SK-N-MC (cell line): ENCODE data around the gene SPACA5B.
"Not testable (repeated sequence)": the region's sequence is repeated elsewhere in the genome, so short reads cannot be mapped to it uniquely, and the experiment has no call there.

Source experiments
- DNase-seq: peaks from one replicate; pipeline ENCODE4 v3.0.0-alpha.2; 2011; ENCODE audit warnings: low read depth, low spot score
- H3K27ac ChIP-seq: fragments of 200-600 bp; sonication (generic); 2 replicates; pipeline ENCODE4 v1.5.1; 2016; ENCODE audit warnings: mixed run types
- H3K36me3 ChIP-seq: fragments of 200-600 bp; sonication (generic); 2 replicates; pipeline ENCODE4 v1.6.1; 2017; ENCODE audit warnings: antibody characterized with exemption, low read length, mixed read lengths; ENCODE audit not compliant: insufficient read depth
- H3K4me3 ChIP-seq: fragments of 200-600 bp; sonication (generic); 2 replicates; pipeline ENCODE4 v1.5.1; 2016
- H3K9ac ChIP-seq: fragments of 200-600 bp; sonication (generic); 2 replicates; pipeline ENCODE4 v1.8.0; 2017; ENCODE audit warnings: mixed run types, mixed read lengths; ENCODE audit not compliant: insufficient read length
- H3K9me3 ChIP-seq: fragments of 200-600 bp; sonication (generic); 2 replicates; pipeline ENCODE4 v1.6.1; 2017; ENCODE audit warnings: low read depth, mild to moderate bottlenecking, antibody characterized with exemption, low read length, moderate library complexity, mixed read lengths
- EZH2 ChIP-seq: fragments of 200-600 bp; sonication (generic); IDR thresholded peaks from one replicate; pipeline ENCODE4 v1.6.1; 2017; ENCODE audit warnings: antibody characterized with exemption
- FOXP2 ChIP-seq: optimal IDR thresholded peaks from 2 replicates; pipeline ENCODE3; 2011; ENCODE audit warnings: mild to moderate bottlenecking, moderate library complexity; ENCODE audit not compliant: insufficient read depth; ENCODE audit errors: extremely low read length, control extremely low read depth
- POLR2AphosphoS5 ChIP-seq: IDR thresholded peaks from 2 replicates; pipeline ENCODE4 v1.6.1; 2012; ENCODE audit warnings: mild to moderate bottlenecking, low read depth, low read length, borderline replicate concordance

Gene SPACA5B

GRCh38 chrX:48142697-48143096 lies 12.3 kb downstream of the SPACA5B start:
- DNase-seq, H3K4me3 ChIP-seq, H3K9me3 ChIP-seq, H3K36me3 ChIP-seq, H3K27ac ChIP-seq, H3K9ac ChIP-seq: not testable (repeated sequence)

- Histone ChIP-seq H3K9me3 (no peaks in the 10 kb centered on the region), H3K4me3 (no peak overlapping the region), H3K27ac (no peak overlapping the region), H3K9ac (no peak overlapping the region), H3K36me3 (no peaks in the 10 kb centered on the region)
- DNase-seq = no peak
- no peak for TF ChIP-seq POLR2AphosphoS5
- no peak for TF ChIP-seq FOXP2
- TF ChIP-seq EZH2 = no peak
Observed at GRCh38 chrX:48153769-48154168, 23.3 kb downstream of the SPACA5B start.

- H3K27ac ChIP-seq = no peak overlapping the region
- H3K9me3 ChIP-seq = no peaks in the 10 kb centered on the region
- no peak overlapping the region for H3K4me3 ChIP-seq
- no peak for TF ChIP-seq EZH2
- TF ChIP-seq POLR2AphosphoS5 = no peak
- no peak for TF ChIP-seq FOXP2
- no peak overlapping the region for H3K9ac ChIP-seq
- no peaks in the 10 kb centered on the region for H3K36me3 ChIP-seq
- no peak for DNase-seq
Observed at GRCh38 chrX:48154796-48155195, 24.4 kb downstream of the SPACA5B start.

- H3K9ac ChIP-seq = no peak overlapping the region
- H3K4me3 ChIP-seq = no peak overlapping the region
- no peaks in the 10 kb centered on the region for H3K36me3 ChIP-seq
- H3K27ac ChIP-seq = no peak overlapping the region
- TF ChIP-seq POLR2AphosphoS5 (no peak), EZH2 (no peak), FOXP2 (no peak)
- no peaks in the 10 kb centered on the region for H3K9me3 ChIP-seq
- DNase-seq = no peak
Observed at GRCh38 chrX:48156014-48156413, 25.6 kb downstream of the SPACA5B start.

- H3K9ac ChIP-seq = no peak overlapping the region
Observed at GRCh38 chrX:48165241-48165640, 34.8 kb downstream of the SPACA5B start.

GRCh38 chrX:48166322-48166721 lies 35.9 kb downstream of the SPACA5B start:
- not testable (repeated sequence) for H3K36me3 ChIP-seq, H3K9ac ChIP-seq, H3K4me3 ChIP-seq, H3K9me3 ChIP-seq, H3K27ac ChIP-seq, DNase-seq

More at GRCh38 chrX:48165241-48165640, 34.8 kb downstream of the SPACA5B start:
- no peak for DNase-seq
- H3K36me3 ChIP-seq = no peaks in the 10 kb centered on the region
- no peak overlapping the region for H3K27ac ChIP-seq
- H3K4me3 ChIP-seq = no peak overlapping the region
- no peaks in the 10 kb centered on the region for H3K9me3 ChIP-seq
- no peak for TF ChIP-seq EZH2
- no peak for TF ChIP-seq FOXP2
- no peak for TF ChIP-seq POLR2AphosphoS5

- H3K4me3 ChIP-seq = no peak overlapping the region
- H3K27ac ChIP-seq = no peak overlapping the region
- TF ChIP-seq EZH2 = no peak
- no peak for TF ChIP-seq POLR2AphosphoS5
- TF ChIP-seq FOXP2 = no peak
- no peak for DNase-seq
- H3K9ac ChIP-seq = no peak overlapping the region
- H3K36me3 ChIP-seq = no peaks in the 10 kb centered on the region
- H3K9me3 ChIP-seq = no peaks in the 10 kb centered on the region
Observed at GRCh38 chrX:48179691-48180090, 49.3 kb downstream of the SPACA5B start.

- TF ChIP-seq FOXP2 = no peak
- no peak for TF ChIP-seq POLR2AphosphoS5
- TF ChIP-seq EZH2 = no peak
- no peak overlapping the region for H3K9ac ChIP-seq
- H3K36me3 ChIP-seq = no peaks in the 10 kb centered on the region
- DNase-seq = no peak
- no peaks in the 10 kb centered on the region for H3K9me3 ChIP-seq
- H3K4me3 ChIP-seq = no peak overlapping the region
- H3K27ac ChIP-seq = no peak overlapping the region
Observed at GRCh38 chrX:48180811-48181210, 50.4 kb downstream of the SPACA5B start.

GRCh38 chrX:48181882-48182281 lies 51.5 kb downstream of the SPACA5B start:
- not testable (repeated sequence) for H3K9ac ChIP-seq, DNase-seq, H3K27ac ChIP-seq, H3K4me3 ChIP-seq, H3K9me3 ChIP-seq, H3K36me3 ChIP-seq
